Limb (tissue), 2 donors: Measurements from ENCODE around the gene SLC7A6.

Experiments used
- DNase-seq, 2 donors: peaks; one replicate each; pipeline ENCODE4 v3.0.0-alpha.2; 2016; ENCODE audit errors: extremely low spot score in 2 of 2

Gene SLC7A6

GRCh38 chr16:68235108-68235886 is 29.0 kb upstream of the SLC7A6 start:
- no peak for DNase-seq

- no peak for DNase-seq
Measured at GRCh38 chr16:68235887-68236136, 28.5 kb upstream of the SLC7A6 start, which contains the start of gene ESRP2. Gene ESRP2, minus strand, starts transcription at chr16:68236127. Its CDS starts 82 bp downstream, at chr16:68236045.

GRCh38 chr16:68236137-68236825 is 28.0 kb upstream of the SLC7A6 start:
- peak in 1 of 2 donors; percentile 59 for DNase-seq

GRCh38 chr16:68236826-68237242 is 27.5 kb upstream of the SLC7A6 start:
- DNase-seq, result no peak

GRCh38 chr16:68237243-68238028 is 26.9 kb upstream of the SLC7A6 start:
- DNase-seq, result peak; percentile 96 to 97

GRCh38 chr16:68238029-68238345 is 26.3 kb upstream of the SLC7A6 start:
- DNase-seq, result no peak

GRCh38 chr16:68242085-68242484 is 22.2 kb upstream of the SLC7A6 start:
- no peak for DNase-seq

- no peak for DNase-seq
Measured at GRCh38 chr16:68242926-68243858, 21.1 kb upstream of the SLC7A6 start.

- DNase-seq, result no peak
Measured at GRCh38 chr16:68244481-68244902, 19.8 kb upstream of the SLC7A6 start.

GRCh38 chr16:68244903-68245853 is 19.1 kb upstream of the SLC7A6 start, which contains the start of gene PLA2G15:
Gene PLA2G15, plus strand, starts transcription at chr16:68245373. Its CDS starts 54 bp downstream, at chr16:68245427.
- peak; percentile 92 to 98 for DNase-seq

- no peak for DNase-seq
Measured at GRCh38 chr16:68246121-68246520, 18.2 kb upstream of the SLC7A6 start.

GRCh38 chr16:68246666-68247065 is 17.7 kb upstream of the SLC7A6 start:
- no peak for DNase-seq

- DNase-seq, result no peak
Measured at GRCh38 chr16:68247400-68247799, 16.9 kb upstream of the SLC7A6 start.

- DNase-seq, result no peak
Measured at GRCh38 chr16:68247932-68248331, 16.4 kb upstream of the SLC7A6 start.

GRCh38 chr16:68249371-68249770 is 15.0 kb upstream of the SLC7A6 start:
- DNase-seq, result no peak

GRCh38 chr16:68250951-68251350 is 13.4 kb upstream of the SLC7A6 start:
- DNase-seq, result no peak

GRCh38 chr16:68251832-68252231 is 12.5 kb upstream of the SLC7A6 start:
- no peak for DNase-seq

GRCh38 chr16:68252383-68252782 is 11.9 kb upstream of the SLC7A6 start:
- DNase-seq, result no peak

GRCh38 chr16:68253721-68254120 is 10.6 kb upstream of the SLC7A6 start:
- DNase-seq, result no peak

GRCh38 chr16:68255712-68256111 is 8.6 kb upstream of the SLC7A6 start:
- DNase-seq, result no peak
